NCI-H524 treated with DMSO at 0.1 percent for 48 hours (cell line): ENCODE data around the gene KRTAP10-1.

Source experiments
- DNase-seq: peaks from one replicate; lab custom pipeline; 2025; lab: John Stamatoyannopoulos, UW

Gene KRTAP10-1

DNA sequence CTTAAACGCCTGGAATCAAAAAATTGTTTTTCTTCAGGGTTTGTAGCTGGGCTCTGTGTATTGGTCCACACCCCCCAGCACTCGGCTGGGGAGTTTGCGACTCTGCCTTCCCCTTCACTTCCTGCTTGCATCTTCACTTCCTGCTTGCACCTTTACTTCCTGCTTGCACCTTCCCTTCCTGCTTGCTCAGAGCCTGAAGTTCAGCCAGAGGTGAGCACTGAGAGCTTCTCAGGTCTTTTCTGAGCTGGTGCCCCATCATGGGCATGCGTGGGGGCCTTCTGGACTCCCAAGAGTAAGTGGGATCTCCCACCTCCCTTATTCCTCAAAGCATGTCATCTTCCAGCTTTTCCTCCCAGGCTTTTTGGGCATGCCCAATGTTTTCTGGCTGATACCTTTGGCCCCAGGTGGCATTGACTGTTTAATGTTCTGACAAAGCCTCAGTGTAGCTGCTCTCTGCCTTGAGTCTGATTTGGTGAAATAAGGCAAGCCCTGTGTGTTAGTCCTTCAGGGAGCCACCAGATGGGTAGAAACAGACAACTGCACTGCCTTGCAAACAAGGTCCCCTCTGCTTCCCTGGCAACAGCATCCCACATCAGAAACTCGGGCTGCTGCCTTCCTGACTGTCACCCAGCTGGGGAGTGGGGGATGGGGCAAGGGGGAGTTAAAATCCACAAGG is 7.8 kb upstream of the KRTAP10-1 start:
- no peak for DNase-seq

DNA sequence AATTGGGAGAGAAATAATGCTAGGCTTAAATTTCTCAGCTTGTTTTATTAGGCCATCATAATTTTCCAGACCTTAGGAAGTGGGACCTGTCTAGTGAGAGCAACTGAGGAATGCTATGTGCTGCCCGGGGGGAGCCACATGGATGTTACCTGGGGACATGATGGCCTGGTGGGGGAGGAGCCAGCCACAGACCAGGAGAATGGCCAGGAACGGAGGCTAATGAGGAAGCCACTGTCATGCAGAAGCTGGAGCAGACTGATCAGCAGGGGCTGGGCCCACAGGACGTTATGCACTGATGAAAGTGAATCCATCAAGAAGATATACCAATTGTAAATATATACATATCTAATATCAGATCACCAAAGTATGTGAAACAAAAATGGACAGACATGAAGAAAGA is 4.6 kb upstream of the KRTAP10-1 start:
- no peak for DNase-seq

- no peak for DNase-seq
Measured at GRCh38 chr21:44542716-44543115, 2.7 kb upstream of the KRTAP10-1 start.

- DNase-seq: no peak
Measured at GRCh38 chr21:44540741-44541288, 820 bp upstream of the KRTAP10-1 start.

DNA sequence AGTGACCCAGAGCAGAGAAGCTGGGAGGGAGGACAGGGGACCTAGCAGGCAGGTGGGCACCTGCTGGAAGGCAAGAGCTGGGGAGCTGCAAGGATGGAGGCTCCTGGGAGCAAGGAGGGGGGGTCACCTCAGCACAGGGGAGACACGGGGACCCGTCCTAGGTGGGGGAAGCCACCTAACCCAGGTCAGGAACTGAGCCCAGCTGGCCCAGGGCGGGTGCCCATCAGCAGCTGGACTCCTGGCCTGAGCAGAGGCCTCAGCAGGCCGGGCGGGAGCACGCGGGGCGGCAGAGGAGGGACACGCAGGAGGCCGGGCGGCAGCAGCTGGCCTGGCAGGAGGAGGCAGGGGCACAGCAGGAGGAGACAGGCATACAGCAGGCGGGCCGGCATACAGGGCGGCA is 949 bp downstream of the KRTAP10-1 start:
- no peak for DNase-seq

DNA sequence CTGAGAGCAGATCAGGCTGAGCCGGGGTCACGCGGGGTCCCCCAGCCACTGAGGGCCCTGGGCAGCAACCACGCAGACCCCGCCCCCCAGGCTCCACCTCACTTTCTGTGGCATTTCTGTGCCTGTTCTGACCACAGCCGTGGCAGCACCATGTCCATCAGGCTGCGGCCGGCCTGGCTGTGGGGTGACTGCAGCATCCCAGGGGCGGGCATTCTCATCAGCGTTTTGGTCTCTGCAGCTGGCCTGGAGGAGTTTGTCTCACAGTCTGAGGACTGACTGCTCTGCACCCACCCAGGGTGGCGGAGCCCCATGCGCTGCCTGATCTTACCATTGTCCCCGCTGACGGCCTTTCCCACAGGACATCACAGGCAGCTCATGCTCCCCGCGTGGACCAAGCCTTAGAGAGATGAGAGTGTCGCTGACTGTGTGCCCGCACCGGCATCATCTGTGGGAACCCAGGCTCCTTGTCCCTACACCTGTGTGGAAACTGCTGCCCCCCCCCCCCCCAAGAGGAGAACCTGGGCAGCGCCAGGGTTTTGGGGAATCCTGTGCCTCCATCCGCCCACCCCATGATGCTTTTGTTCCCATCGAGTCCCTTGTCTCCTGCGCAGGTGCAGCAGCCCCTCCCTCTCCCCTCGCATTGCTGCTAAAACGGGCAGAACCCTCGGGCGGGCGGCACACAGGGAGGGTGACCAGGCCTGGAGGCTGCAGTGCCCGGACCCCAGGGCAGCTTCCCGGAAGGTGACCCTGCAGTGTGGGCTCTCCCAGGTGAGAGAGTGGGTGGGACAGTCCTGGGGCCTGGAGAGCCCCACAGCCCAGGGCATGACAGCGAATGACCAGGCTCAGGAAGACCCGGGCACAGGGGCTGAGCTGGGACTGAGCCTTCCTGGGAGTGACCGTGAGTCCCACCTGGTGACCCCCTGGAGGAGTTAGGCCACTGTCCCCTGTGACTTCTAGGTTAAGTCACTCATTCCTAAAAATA is 1.8 kb downstream of the KRTAP10-1 start:
- no peak for DNase-seq

DNA sequence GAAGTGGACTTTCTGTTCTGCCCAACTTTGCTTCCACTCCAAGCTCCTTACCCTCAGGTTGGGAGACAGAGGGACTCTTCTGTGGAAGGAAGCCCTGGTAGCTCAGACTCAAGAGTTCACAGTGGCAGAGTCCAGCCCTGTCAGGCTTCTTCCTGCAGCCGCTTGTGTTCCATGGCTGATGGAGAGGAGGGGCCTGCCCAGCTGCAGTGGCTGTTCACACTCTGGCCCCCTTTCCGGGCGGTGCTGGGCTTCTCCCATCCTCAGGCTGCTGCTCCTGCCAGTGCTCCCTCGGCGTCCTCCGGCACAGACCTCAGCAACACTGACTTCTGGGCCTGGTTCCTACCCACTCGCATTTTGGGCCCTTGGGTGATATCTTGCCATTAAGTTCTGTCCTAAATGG is 4.0 kb downstream of the KRTAP10-1 start:
- no peak for DNase-seq

GRCh38 chr21:44534688-44535087 is 5.3 kb downstream of the KRTAP10-1 start:
- no peak for DNase-seq

GRCh38 chr21:44533891-44534627 is 5.9 kb downstream of the KRTAP10-1 start:
- no peak for DNase-seq

- DNase-seq: no peak
Measured at GRCh38 chr21:44533121-44533890, 6.7 kb downstream of the KRTAP10-1 start.

DNA sequence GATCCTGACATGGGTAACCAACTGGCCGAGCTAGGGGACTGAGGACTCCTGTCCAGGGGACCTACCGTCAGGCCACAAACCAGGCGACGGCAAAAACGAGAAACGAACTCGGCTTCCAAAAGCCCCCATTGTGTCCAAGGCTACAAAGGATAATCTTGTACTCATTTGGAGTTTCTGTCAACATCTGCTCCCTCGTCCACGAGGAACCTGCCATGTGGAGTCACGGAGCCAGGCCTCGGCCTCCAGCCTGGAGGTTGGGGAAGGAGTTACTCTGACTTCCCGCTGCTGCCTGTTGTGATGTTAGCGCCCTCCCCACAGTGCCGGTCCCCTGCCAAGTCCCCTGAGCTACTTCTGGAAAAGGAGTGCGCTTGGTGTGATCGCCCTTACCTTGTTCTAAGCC is 7.3 kb downstream of the KRTAP10-1 start:
- no peak for DNase-seq

- DNase-seq: peak; percentile 48
Measured at GRCh38 chr21:44531606-44532564, 8.1 kb downstream of the KRTAP10-1 start.

DNA sequence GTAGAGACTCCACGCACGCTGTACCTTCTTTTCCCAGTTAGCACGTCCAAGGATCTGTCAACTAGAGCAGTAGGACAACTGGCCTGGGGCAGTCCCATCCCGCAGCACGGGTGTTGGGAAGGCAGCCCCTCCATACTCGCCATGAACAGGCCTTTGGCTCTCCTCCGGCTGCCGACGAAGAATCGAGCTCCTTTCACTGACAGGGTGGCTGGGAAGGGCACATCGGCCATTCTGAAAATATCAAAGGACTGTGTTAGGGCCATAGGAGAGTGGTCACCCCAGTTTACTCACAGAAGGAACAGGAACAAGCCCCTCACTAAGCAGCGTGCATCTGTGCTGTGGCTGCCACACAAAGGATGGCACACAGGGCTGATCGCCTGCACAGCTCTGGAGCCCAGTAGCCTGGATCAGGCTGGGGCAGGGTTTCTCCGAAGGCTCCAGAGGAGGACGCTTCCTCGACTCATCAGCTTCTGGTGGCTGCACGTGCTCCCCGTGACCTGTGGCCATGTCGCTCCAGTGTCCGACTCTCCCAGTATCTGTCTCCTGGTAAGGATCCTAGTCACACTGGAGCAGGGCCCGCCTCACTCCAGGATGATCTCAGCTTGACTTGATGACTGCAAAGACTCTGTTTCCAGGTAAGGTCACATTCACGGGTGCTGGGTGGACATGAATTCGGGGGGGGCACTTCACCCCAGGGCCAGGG is 8.9 kb downstream of the KRTAP10-1 start:
- DNase-seq: no peak

GRCh38 chr21:44530221-44530902 is 9.6 kb downstream of the KRTAP10-1 start:
- peak; percentile 18 for DNase-seq

- no peak for DNase-seq
Measured at GRCh38 chr21:44529503-44530125, 10.4 kb downstream of the KRTAP10-1 start.

DNA sequence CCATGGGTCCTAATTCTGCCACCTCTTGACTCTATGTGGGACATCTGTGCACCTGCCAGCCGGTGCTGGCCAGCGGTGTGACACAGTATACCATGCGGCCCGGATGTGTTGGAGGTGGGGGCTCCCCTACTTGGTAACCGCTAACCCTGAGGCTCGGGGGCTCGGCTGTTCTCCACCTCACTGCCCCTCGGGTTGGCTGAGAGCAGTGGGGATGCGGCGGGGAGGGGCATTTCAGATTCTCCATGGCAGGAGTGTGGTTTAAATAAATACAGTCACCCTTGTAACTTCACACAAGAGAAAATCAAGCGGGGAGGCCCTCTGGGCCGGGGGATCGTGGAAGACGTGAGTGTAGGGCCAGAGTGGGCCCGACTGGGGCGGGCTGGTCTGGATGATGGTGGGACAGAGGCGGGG is 11.0 kb downstream of the KRTAP10-1 start:
- no peak for DNase-seq

- no peak for DNase-seq
Measured at GRCh38 chr21:44528634-44528995, 11.4 kb downstream of the KRTAP10-1 start.

DNA sequence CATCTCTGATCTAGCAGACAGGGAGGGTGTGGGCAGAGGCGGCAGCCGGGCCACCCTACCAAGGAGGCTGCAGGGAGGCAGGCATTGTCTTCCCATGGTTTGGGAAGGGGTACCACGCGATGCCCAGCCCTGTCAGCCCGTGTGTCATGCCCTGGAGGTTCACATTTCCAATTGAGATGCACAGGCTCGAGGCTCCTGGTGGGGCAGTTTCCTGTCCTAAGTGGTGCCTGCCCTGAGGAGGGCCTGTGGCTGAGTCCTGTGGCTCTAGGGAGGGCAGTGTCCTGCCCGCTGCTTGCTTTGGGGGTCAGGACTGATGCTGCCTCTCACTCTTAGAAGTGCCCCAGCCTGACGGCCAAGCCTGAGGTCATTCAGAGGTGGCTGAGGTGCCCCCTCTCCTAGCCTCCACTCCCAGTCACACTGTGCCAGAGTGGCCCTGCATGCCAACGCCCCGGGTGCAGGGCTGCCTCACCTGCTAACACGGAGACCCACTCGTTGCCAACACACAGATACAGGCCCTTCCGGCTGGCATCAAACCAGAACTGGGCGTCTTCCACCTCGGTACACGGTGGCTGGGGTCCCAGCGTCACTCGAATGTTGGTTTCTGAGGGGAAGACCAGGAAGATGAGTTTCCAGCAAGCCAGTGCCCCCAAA is 11.9 kb downstream of the KRTAP10-1 start:
- DNase-seq: no peak
